Islet of Langerhans (tissue), 1 donor: ENCODE data around the gene AOAH.

Experiments used
- FAIRE-seq: peaks from one replicate; lab custom pipeline; 2011; peaks lifted over from hg19 to GRCh38; lab: Jason Lieb, UNC

The AOAH gene

DNA sequence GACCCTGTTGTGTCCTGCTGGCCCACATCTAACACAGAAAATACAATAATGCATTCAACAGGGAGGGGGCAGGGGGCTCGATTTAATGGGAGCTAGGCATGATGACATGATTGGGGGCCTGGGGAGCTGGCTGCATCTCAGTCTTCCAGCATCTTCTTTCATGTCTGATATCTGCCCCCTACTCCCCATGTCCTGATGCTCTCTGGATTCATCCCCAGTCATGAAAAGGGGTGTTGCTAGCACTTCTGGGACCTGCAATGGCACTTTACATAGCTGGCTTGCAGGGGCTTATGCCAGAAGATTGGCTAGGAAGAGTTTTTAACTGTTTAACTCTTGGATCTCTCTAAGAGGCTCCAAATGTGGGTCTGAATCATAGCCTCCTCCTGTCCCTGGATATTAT is 94.9 kb downstream of the AOAH start:
- FAIRE-seq: no peak

DNA sequence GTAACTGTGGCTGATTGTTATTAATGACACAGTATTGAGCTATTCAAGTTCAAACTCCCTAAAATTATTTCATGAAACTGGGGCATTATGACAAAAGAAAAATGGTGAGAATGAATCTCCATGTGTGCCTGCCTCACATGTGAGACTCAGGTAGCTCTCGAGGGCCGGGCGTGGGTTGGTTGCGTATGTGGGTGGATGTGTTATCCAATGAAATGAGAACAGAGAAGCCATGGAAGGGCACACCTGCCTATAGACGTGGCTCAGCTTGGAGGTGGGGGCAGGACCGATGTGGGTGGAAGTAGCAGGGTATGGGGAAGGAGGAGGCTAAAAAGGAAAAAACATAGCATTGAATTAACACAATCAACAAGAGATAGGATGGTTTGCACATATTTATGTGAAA is 96.5 kb downstream of the AOAH start:
- FAIRE-seq: no peak

DNA sequence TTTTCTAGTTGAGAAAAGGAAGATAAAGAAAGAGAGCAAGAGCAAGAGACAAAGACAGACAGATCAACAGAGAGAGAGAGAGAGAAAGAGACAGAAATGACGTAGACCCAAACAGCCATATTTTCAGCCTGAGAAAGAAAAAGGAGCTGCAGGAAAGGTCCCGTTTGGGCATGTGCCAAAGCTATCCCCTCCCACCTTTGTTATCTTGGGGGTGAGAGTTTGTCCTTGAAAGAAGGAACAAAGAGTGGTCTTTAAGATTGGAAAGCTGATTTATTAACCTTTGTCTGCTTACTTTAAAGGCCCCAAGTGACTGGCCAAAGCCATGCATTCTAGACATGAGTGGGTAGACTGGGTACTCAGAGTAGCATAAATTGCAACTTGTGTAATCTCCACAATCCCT is 98.2 kb downstream of the AOAH start:
- FAIRE-seq: no peak

DNA sequence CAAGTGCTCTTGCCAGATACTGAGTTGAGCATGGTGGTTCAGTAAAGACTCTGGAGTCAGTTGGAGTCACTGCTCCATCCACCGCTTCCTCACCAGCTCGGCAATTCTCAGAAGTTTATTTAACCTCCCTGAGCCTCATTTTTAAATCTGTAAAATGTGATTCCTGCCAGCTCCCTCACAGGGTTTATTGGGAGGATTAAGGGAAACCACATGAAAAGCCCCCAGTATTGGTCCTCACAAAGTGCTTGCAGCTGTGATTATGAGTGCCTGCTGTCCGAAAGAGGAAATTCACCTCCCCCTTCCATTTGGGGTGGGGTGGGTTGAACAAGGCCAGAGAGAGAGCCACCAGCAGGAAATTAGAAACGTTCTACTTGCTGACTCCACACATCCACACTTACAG is 99.0 kb downstream of the AOAH start:
- no peak for FAIRE-seq

DNA sequence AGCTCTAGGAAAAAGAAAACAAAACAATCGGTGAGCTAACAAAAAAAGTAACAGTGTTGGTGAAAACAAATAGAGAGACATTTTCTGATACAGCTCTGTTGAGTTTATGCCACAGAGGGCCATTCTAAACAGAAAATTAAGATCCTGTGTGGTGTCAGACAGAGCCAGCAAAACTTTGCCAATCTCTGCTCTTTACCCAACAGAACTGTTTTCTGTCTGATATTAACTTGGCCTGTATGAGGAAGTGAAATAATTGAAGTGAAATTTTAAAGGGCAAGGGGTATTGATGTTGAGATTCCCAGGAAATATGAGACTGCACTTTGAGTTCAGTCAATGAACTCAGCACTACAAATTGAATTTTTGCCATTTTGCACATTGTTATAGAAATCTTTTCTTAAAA is 101.0 kb downstream of the AOAH start:
- no peak for FAIRE-seq

DNA sequence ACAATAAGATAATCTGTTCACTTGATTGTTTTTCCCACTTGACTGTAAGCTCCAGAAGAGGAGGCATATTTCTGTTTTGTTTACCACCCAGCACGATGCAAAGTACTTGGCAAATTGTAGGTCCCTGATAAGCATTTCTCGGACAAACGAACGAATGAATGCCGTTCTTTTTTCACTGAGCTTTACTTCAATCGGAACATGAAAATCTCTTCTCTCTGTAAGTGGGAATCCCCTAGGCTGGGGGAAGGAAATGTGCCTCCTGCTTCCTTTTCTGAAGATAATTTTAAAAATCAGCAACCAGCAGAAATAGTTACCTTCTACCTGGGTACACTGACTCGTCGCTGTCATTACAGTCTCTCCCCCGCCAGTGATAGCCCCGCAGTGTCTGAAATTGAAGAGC is 102.9 kb downstream of the AOAH start:
- no peak for FAIRE-seq

DNA sequence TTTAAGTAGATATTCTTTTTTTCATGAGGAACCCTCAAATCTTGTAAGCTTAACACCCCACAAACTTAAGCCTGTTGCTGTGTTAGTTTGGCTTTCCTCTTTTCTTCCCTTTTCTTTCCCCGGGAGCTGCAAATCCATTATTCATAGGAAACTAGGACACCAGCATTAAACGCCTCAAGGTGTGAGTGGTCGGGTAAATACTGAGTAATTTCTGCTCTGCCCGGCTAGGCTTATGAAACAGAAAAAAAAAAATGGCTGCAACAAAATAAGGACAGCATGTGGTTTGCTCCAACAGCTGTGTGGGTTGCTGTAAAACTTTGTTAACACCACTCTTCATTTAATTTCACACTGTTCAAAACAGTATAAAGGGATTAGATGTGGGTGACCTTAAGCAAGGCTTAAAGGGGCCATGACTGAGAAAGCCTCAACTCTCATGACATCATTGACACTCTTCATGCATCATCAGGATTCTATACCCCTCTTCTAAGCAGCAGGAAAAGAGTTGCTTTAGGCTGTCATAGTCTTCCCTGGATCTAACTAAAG is 104.1 kb downstream of the AOAH start:
- FAIRE-seq: no peak

DNA sequence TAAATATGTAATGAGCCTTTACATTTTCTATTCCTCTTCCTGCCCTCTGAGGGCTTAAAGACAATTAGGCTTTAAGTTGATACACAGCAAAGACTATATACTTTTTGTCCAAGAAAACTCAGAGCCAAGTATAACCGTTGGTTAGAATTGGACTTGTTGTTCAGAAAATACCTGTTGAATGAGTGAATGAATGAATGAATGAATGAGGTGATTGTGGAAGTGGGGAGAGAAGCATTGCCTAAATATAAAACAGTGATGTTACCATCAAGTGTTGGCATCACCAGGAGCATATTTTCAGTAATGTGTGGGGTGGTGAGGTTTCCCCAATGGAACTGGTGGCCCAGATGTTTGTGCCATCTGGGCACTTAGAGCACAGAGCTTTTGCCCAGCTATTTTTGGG is 106.9 kb downstream of the AOAH start:
- FAIRE-seq: no peak

DNA sequence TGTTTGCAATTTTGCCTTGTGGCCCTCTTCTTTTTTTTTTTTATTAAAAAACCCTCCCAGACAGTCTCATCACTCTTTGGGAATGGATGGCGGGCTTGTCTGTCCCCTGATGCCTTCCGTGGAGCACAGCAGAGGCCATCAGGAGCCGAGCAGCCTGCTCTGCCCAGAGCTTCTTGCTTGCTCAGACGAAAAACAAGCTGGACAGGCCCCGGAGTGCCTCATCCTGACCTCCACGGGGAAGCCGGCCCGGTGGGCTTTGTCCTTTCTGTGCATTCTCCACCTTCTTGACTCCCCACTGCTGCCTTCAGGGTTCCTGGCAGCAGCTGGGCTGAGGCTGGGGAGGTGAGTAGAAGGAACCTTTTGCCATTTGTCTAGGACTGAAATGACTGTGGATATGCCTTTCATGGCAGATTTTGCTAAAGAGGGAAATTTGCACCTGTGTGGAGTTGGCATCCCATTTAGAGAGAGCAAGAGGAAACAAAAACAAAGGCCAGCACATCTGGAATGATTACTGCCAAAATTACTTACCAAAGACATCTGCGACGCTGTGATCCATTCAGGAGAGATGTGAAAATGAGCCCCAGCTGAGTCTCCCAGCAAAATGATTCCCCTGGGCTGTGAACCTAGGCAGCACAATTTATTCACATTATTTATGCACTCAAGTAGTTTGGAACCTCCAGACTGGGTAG is 108.3 kb downstream of the AOAH start:
- FAIRE-seq: no peak

DNA sequence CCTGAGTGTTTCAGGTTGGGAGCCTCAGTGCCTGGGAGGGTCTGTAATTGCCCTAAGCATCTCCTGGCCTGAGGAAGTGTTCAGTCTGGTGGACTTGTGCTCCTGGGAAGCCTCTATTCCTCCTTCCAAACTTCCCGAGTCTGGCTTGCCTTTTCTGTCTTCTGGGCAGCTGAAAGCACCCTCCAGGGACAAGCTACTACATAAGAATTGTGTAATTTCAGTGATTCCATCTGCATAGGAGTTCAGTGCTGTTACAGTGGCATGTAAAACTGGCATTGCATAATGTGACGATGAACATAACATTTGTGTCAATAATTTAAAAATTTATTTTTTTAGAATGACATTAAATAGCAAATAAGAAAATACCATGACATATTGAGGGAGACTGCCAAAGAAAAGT is 109.3 kb downstream of the AOAH start:
- no peak for FAIRE-seq

DNA sequence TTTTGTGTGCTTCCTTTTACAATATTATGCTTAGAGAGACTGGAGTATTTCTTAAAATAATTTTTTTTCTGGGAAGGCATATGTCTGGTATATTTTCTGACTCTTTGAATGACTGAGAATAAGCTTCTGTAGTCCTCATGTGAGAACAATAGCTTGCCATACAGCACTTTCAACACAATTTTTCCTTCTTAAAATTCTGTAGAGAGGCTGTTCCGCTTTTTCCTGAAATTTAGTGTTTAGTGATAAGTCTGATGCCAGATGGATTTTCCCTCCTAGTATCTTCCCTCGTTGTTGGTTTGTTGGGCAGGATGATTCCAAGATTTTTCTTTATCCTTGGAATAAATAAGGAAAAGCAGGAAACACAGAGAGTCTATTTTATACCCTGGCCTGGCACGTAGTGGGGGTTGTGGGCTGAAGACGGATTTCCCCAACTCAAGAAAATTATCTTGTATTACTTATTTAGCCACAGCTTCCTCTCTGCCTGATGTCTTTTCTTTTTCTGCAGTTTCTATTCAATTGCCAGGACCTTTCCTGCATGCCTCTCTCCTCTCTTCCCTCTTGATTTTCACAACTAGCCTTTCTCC is 111.2 kb downstream of the AOAH start:
- FAIRE-seq: no peak

DNA sequence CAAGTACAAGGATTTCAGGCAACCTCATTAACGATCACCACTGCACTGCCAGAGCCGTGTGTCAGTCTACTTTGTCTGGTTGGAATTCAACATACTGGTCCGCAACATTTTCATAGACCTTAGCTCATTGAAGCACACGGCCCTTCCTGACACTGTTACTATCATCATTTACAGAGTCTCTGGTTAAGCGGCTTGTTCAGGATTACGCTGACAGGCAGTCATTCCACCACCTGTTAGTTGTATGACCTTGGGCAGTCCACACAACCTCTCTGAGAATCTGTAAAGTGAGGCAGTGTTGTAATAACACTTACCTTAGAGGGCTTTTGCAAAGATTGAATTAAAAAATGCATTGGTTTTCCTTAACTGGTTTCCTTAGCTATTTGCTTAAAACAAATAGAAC is 112.6 kb downstream of the AOAH start:
- FAIRE-seq: no peak

DNA sequence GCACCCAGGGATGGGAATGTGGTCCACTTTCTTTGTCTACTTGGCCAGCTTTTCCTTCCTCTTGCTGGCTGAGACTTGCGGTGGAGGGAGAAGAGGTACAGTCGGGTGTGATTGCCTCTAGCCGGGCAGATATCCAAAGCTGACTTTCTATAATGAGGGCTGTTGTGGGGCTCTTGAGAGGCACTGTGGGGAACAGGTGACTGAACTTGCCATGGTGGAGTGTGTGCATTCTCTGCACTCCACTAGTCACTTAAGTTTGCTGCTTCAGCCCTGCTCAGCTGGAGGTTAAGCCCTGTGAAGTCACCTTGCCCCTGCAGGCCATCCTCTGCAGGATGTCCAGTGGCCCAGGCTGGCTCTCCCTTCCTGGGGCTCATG is 116.6 kb downstream of the AOAH start:
- FAIRE-seq: no peak

DNA sequence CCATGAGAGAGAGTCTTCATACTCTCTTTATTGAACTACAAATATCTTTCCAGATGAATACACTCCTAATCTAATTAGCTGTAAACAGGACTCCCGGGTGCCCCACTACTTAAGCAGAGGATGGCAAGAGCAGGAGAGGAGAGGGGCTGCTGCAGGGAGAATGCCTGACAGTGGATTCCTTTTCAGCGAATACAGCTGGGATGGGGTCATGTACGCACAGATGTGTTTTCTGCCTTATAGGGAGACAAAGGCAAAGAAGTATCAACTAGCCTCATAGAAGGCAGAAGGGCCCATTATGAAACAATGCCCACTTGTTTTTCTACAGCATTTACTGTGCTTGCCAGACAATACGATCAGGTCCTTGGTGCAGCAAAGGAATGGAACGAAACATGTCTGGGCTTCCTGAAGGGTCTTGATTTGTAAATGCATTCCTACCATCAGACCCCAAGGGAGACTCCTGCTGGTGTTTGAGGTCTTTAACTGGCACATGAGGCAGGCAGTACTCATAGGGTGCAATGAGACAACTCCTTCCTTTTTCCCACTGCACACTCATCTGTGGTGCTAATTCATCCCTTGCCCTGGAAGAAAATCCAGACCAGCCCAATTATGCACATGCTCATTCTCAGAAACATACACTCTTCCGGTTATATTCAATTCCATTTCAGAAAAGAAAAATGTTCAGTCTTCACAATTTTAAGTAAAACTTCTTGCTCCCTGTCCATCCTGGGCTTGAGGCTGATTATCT is 117.1 kb downstream of the AOAH start:
- FAIRE-seq: no peak

DNA sequence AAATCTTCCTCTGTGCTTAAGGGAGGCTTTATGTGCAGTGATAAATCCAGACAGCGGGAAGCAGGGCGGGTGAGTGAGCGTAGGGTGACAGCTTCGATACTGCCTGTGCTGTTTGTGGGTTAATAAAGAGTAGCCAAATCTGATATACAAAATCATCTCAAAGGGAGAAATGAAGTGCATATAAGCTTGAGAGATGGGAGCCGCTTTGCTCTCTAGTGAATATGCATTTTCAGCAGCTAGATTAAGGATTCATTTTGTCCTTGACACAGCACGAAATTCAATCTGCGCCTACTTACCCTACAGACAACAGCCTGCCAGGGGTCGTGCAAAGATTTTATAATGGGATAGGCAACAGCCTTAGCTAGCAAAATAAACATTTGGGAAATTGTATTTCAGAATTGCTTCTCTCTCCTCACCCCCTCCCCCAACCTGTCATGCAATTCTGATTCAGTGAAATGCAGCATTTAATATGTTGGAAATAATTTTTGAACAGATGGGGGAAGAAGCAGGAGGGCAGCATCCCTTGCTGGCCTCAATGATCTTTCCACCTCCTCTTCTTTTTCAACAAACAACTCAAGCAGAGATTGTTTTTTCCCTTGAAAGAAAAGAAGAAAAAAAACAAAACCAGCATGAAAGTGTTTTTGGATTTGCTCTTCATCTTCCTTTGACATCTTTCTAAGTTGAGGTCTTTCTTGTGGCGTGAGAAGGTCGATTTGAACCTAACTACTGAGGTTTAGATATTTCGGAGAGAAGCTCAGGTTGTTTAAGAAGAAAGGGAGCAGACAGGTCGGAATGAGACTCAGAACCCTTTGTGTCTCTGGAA is 117.9 kb downstream of the AOAH start:
- FAIRE-seq: no peak

DNA sequence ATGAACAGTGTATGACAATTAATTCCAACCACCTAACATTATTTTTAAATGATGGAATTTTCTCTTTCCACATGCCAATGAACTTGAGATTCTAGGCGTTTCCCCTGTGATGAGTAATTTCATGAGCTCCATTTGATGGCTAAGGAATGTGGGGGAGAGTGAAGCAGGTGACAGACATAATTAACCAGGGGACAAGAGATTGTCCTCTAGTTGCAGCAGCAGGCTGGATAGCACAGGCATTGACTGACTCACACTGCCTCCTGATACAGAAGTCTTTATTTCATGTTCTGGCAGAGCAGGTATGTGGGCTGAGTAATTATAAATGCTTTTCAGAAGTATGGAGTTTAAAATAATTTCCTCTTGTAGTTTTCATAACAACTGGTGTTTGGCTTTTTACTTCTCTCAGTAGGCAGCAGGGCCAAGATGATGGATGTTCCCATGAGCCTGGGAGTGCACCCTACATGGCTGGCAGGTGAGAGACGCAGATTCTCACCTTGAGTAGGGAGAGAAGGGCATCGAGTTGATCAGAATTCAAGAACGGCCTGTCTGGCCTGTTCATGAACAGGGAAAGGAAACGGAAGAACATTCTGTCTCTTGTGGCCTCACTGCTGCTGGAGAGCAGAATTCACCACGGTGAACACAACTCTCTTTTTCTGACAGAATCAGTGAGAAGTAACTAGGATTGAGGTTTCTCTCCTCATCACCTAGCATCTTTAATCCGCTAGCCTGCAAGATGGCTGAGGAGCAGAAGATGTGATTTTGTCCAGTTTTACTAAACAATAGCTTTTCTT is 118.8 kb downstream of the AOAH start:
- no peak for FAIRE-seq

DNA sequence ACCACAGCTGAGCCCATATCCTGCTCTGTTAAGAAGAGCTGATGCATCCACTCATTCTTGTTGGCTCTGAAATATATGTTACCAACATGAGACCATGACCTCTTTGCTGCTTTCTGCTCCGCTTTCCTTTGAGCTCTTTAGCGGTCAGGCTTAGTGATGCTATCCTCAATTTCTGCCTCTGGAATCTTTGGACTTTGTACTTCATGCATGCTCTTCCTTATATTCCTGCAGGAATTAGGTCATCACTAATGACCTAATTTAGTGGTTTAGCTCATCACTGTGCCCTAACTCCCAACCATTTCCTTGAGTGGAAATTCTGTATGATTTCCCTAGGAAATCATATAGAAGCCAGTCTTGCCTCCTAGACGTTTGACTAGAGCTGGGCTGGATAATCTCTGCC is 119.5 kb downstream of the AOAH start:
- FAIRE-seq: no peak

DNA sequence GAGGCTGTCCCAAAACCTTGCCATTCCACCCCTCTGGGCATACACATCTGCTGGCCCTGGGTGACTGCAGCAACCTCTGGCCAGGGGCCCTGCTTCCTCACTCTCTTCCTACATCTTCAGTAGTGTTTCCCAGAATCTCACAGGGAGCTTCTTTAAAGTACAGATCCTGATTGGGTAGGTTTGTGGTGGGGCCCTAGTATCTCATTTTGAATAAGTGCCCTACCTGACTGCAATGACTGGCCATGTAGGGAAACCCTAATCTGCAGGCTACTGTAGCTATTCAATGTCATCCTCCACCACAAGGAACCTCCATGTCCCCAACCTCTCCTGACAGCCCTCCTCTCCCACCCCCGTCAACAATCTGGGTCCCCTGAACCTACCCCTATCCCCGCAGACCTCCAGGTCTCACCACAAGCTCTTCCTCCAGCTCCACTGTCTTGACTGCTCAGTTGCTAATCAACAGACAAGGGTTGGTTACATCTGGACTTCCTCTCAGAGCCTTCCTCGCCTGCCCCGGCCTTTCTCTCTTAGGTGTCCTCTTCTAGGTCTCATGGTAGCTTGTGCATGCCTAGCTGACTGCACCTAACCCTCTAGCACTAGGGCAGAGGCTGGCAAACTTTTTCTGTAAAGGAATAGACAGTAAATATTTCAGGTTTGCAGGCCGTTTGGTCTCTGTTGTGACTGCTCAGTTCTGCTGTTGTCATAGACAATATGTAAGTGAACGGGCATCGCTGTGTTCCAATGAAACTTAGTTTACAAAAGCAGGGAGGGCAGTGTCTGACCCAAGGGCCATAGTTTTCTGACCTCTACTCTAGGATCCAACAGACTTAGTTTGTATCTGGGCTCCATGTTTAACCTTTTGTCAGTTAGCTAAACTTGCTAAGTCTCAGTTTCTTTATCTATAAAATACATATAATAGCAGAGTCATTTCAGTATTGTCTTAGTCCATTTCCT is 121.1 kb downstream of the AOAH start:
- no peak for FAIRE-seq

DNA sequence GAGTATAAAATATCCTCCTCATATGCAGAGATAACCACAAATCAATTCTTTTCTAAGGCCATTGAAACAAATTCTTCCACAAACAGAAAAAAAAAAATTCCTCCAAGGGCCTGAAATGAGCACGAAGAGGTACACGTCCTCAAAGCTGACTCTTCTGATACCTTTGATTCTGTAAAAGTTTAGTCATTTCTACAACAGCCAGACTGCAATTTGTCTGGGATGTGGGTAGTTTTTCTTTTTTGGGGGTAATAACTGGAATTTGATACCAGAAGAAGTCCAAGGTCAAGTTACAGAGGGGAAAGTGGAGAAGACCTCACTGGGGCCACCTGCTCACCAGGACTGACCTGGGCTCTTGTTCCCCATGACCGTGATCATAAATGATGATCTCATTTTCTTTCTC is 121.8 kb downstream of the AOAH start:
- no peak for FAIRE-seq

DNA sequence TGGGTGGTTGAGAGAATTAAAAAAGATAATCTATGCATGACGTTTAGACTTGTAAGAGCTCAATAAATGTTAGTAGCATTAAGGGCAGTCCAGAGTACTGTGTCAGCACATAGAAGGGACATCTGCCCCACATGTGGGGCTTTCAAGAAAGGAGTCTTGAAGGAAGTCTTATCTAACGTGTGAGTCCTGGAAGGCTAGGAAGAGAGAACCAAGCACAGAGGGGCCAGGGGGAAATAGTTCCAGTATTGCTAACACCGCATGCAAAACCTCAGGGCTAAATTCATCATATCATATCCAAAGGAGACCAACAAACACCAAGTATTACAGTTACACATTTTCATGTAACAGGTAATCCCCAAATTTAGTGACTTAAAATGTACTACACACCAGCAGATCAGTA is 122.7 kb downstream of the AOAH start:
- no peak for FAIRE-seq
